SU-DHL-6 (cell line): Measurements from ENCODE around the gene FDX2.

Experiments used
- H2AFZ ChIP-seq: fragments of 200-600 bp; sonication (generic); 2 replicates; pipeline ENCODE4 v1.6.1; 2014; ENCODE audit warnings: low read depth, mild to moderate bottlenecking, moderate library complexity, mixed read lengths, antibody characterized with exemption, low read length; ENCODE audit not compliant: severe bottlenecking
- H3F3A ChIP-seq: fragments of 200-600 bp; shearing (Covaris generic); 2 replicates; pipeline ENCODE4 v1.6.0; 2016; ENCODE audit warnings: antibody characterized with exemption, mild to moderate bottlenecking; ENCODE audit not compliant: insufficient read depth
- H3K27ac ChIP-seq: fragments of 200-600 bp; sonication (generic); 2 replicates; pipeline ENCODE4 v1.5.1; 2016; ENCODE audit warnings: low read depth, mild to moderate bottlenecking, low read length, moderate library complexity, mixed read lengths
- H3K27me3 ChIP-seq: fragments of 200-600 bp; sonication (generic), shearing (Covaris generic); 2 replicates; pipeline ENCODE4 v1.6.0; 2014; ENCODE audit warnings: mild to moderate bottlenecking, low read length
- H3K36me3 ChIP-seq: fragments of 200-600 bp; sonication (generic); 2 replicates; pipeline ENCODE4 v1.6.1; 2014; ENCODE audit warnings: mild to moderate bottlenecking, low read length, mixed read lengths
- H3K4me2 ChIP-seq: fragments of 300-600, 200-600 bp; shearing (Covaris generic), sonication (generic); 2 replicates; pipeline ENCODE4 v1.6.0; 2014; ENCODE audit warnings: low read length, low read depth, mild to moderate bottlenecking; ENCODE audit not compliant: poor library complexity, severe bottlenecking
- H3K4me3 ChIP-seq: fragments of 200-600 bp; sonication (generic); 2 replicates; pipeline ENCODE4 v1.5.1; 2014; ENCODE audit warnings: antibody characterized with exemption, low read length, mild to moderate bottlenecking, mixed read lengths; ENCODE audit not compliant: insufficient read depth, poor library complexity, severe bottlenecking
- H3K79me2 ChIP-seq: fragments of 200-600 bp; sonication (generic); 2 replicates; pipeline ENCODE4 v1.6.1; 2014; ENCODE audit warnings: mild to moderate bottlenecking, low read length, moderate library complexity; ENCODE audit not compliant: insufficient read depth
- H3K9ac ChIP-seq: fragments of 200-600 bp; sonication (generic); 2 replicates; pipeline ENCODE4 v1.7.0; 2014; ENCODE audit warnings: mild to moderate bottlenecking, low read length
- H3K9me2 ChIP-seq: fragments of 200-600 bp; sonication (generic); replicated peaks from 2 replicates; pipeline ENCODE4 v1.6.1; 2014; ENCODE audit warnings: low read length; ENCODE audit not compliant: insufficient read depth
- H3K9me3 ChIP-seq: fragments of 200-600 bp; sonication (generic); 2 replicates; pipeline ENCODE4 v1.6.1; 2014; ENCODE audit warnings: low read length, mixed read lengths; ENCODE audit not compliant: insufficient read depth
- H4K20me1 ChIP-seq: fragments of 200-600 bp; sonication (generic); 2 replicates; pipeline ENCODE4 v1.6.1; 2014; ENCODE audit warnings: low read depth, mild to moderate bottlenecking, antibody characterized with exemption, low read length, moderate library complexity, mixed read lengths
- EZH2phosphoT487 ChIP-seq: fragments of 200-600 bp; sonication (generic), shearing (Covaris generic); conservative IDR thresholded peaks from 2 replicates; pipeline ENCODE4 v1.6.1; 2018; ENCODE audit warnings: mild to moderate bottlenecking, antibody characterized with exemption, low read length, moderate library complexity, mixed read lengths
- TF ChIP-seq, protein P1 (sequence below): fragments of 200-600 bp; sonication (generic); IDR thresholded peaks from one replicate; pipeline ENCODE4 v1.5.1; 2017; ENCODE audit warnings: antibody characterized with exemption, mild to moderate bottlenecking, low read length, moderate library complexity; ENCODE audit not compliant: insufficient read depth, poor library complexity, severe bottlenecking

Gene FDX2

GRCh38 chr19:10269333-10270179 is 46.3 kb downstream of the FDX2 start:
- Histone ChIP-seq H2AFZ (peak overlapping the region; percentile 66), H3F3A (peaks cover 17% of the 10 kb centered on the region), H3K9me2 (no peaks in the 10 kb centered on the region), H3K4me2 (peak overlapping the region; percentile 95), H3K36me3 (no peaks in the 10 kb centered on the region), H3K79me2 (peaks cover 18% of the 10 kb centered on the region; the same call in 1 of the 2 replicates), H4K20me1 (no peaks in the 10 kb centered on the region), H3K27ac (peak overlapping the region; percentile 93), H3K27me3 (no peaks in the 10 kb centered on the region), H3K4me3 (peak overlapping the region; percentile 15), H3K9me3 (no peaks in the 10 kb centered on the region), H3K9ac (peak overlapping the region; percentile 79)
- TF ChIP-seq, protein P1, sequence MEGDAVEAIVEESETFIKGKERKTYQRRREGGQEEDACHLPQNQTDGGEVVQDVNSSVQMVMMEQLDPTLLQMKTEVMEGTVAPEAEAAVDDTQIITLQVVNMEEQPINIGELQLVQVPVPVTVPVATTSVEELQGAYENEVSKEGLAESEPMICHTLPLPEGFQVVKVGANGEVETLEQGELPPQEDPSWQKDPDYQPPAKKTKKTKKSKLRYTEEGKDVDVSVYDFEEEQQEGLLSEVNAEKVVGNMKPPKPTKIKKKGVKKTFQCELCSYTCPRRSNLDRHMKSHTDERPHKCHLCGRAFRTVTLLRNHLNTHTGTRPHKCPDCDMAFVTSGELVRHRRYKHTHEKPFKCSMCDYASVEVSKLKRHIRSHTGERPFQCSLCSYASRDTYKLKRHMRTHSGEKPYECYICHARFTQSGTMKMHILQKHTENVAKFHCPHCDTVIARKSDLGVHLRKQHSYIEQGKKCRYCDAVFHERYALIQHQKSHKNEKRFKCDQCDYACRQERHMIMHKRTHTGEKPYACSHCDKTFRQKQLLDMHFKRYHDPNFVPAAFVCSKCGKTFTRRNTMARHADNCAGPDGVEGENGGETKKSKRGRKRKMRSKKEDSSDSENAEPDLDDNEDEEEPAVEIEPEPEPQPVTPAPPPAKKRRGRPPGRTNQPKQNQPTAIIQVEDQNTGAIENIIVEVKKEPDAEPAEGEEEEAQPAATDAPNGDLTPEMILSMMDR, result peak; percentile 79
- no peak for TF ChIP-seq EZH2phosphoT487

GRCh38 chr19:10268071-10268470 is 47.7 kb downstream of the FDX2 start:
- Histone ChIP-seq H3F3A (peaks cover 17% of the 10 kb centered on the region), H2AFZ (no peak overlapping the region), H3K27me3 (no peaks in the 10 kb centered on the region), H3K9ac (no peak overlapping the region), H3K4me3 (no peak overlapping the region), H3K36me3 (no peaks in the 10 kb centered on the region), H3K27ac (no peak overlapping the region), H4K20me1 (no peaks in the 10 kb centered on the region), H3K9me3 (no peaks in the 10 kb centered on the region), H3K9me2 (no peaks in the 10 kb centered on the region), H3K4me2 (no peak overlapping the region), H3K79me2 (peaks cover 18% of the 10 kb centered on the region; the same call in 1 of the 2 replicates)
- no peak for TF ChIP-seq EZH2phosphoT487
- TF ChIP-seq, protein P1, result no peak

- Histone ChIP-seq H2AFZ (no peak overlapping the region), H4K20me1 (no peaks in the 10 kb centered on the region), H3K79me2 (peaks cover 7% of the 10 kb centered on the region; the same call in 1 of the 2 replicates), H3K27me3 (no peaks in the 10 kb centered on the region), H3K36me3 (no peaks in the 10 kb centered on the region), H3K4me2 (no peak overlapping the region), H3K4me3 (no peak overlapping the region), H3K9me3 (no peaks in the 10 kb centered on the region), H3K9me2 (no peaks in the 10 kb centered on the region), H3F3A (peaks cover 17% of the 10 kb centered on the region), H3K9ac (no peak overlapping the region), H3K27ac (no peak overlapping the region)
- TF ChIP-seq, protein P1, result no peak
- TF ChIP-seq EZH2phosphoT487, result no peak
Measured at GRCh38 chr19:10266706-10267105, 49.1 kb downstream of the FDX2 start.
